GM18907 (cell line): Measurements from ENCODE around the gene DSCAML1.

ENCODE experiments used
- ATAC-seq: cut with Tn5 transposase; IDR thresholded peaks from one replicate; pipeline ENCODE4 v1.9.1; 2021; ENCODE audit warnings: mild to moderate bottlenecking, moderate library complexity; ENCODE audit not compliant: unreplicated experiment

DSCAML1 gene

GRCh38 chr11:117702946-117703598, 93.9 kb downstream of the DSCAML1 start:
- ATAC-seq: no peak

GRCh38 chr11:117701781-117702180, 95.2 kb downstream of the DSCAML1 start:
- no peak for ATAC-seq

- no peak for ATAC-seq
Observed at GRCh38 chr11:117700551-117700950, 96.5 kb downstream of the DSCAML1 start.

- no peak for ATAC-seq
Observed at GRCh38 chr11:117697319-117697718, 99.7 kb downstream of the DSCAML1 start.

GRCh38 chr11:117696540-117696939, 100.5 kb downstream of the DSCAML1 start:
- no peak for ATAC-seq

GRCh38 chr11:117693344-117693743, 103.7 kb downstream of the DSCAML1 start:
- ATAC-seq: no peak

- no peak for ATAC-seq
Observed at GRCh38 chr11:117691516-117691915, 105.5 kb downstream of the DSCAML1 start.

- no peak for ATAC-seq
Observed at GRCh38 chr11:117691218-117691514, 105.8 kb downstream of the DSCAML1 start.

GRCh38 chr11:117690484-117691217, 106.4 kb downstream of the DSCAML1 start:
- ATAC-seq: no peak

GRCh38 chr11:117688255-117688797, 108.7 kb downstream of the DSCAML1 start:
- no peak for ATAC-seq

- ATAC-seq: no peak
Observed at GRCh38 chr11:117687776-117688175, 109.2 kb downstream of the DSCAML1 start.

- no peak for ATAC-seq
Observed at GRCh38 chr11:117686711-117687110, 110.3 kb downstream of the DSCAML1 start.

GRCh38 chr11:117685566-117685965, 111.5 kb downstream of the DSCAML1 start:
- ATAC-seq: no peak

GRCh38 chr11:117684731-117685130, 112.3 kb downstream of the DSCAML1 start:
- no peak for ATAC-seq

- no peak for ATAC-seq
Observed at GRCh38 chr11:117684111-117684510, 112.9 kb downstream of the DSCAML1 start.

- no peak for ATAC-seq
Observed at GRCh38 chr11:117681438-117681837, 115.6 kb downstream of the DSCAML1 start.

GRCh38 chr11:117679461-117679860, 117.6 kb downstream of the DSCAML1 start:
- no peak for ATAC-seq

GRCh38 chr11:117678658-117679406, 118.2 kb downstream of the DSCAML1 start:
- no peak for ATAC-seq

GRCh38 chr11:117677729-117678310, 119.2 kb downstream of the DSCAML1 start:
- ATAC-seq: no peak

- no peak for ATAC-seq
Observed at GRCh38 chr11:117676501-117676900, 120.5 kb downstream of the DSCAML1 start.

GRCh38 chr11:117673602-117674001, 123.4 kb downstream of the DSCAML1 start:
- no peak for ATAC-seq
